Kidney epithelial cell (primary cell): ENCODE data around the gene COBL. TPM values are rescaled to one million over a fixed set of nuclear protein-coding genes. Genes with fewer than 3 reads are reported as not detected.

Experiments used
- DNase-seq: peaks from one replicate; pipeline ENCODE4 v3.0.0-alpha.2; 2010; ENCODE audit warnings: low read depth
- H3K27me3 ChIP-seq: 2 replicates; pipeline ENCODE4 v1.6.0; 2011; ENCODE audit warnings: low read length; ENCODE audit not compliant: control insufficient read depth, insufficient read depth
- H3K36me3 ChIP-seq: 2 replicates; pipeline ENCODE4 v1.5.1; 2011; ENCODE audit warnings: low read length; ENCODE audit not compliant: control insufficient read depth, insufficient read depth
- H3K4me3 ChIP-seq: 2 replicates; pipeline ENCODE4 v1.5.1; 2011; ENCODE audit warnings: low read depth, mild to moderate bottlenecking, control low read depth, low read length
- CTCF ChIP-seq: IDR thresholded peaks from 2 replicates; pipeline ENCODE4 v1.5.1; 2011; ENCODE audit warnings: mild to moderate bottlenecking, moderate library complexity, low read length, control low read depth, inconsistent platforms; ENCODE audit not compliant: insufficient read depth, poor library complexity, severe bottlenecking
- total RNA-seq: library from RNA; depleted of rRNA; stranded (reverse); fragments of >200 nt; gene quantifications from 2 replicates; pipeline ENCODE4 v1.2.3, GENCODE V29; 2015

The COBL gene
- total RNA-seq, 1 donor from 2014 or later = 7.1 TPM

- peak; percentile 82 for TF ChIP-seq CTCF
- no peaks in the 10 kb centered on the region for H3K36me3 ChIP-seq
- DNase-seq = peak; percentile 59
- peaks cover 5% of the 10 kb centered on the region for H3K27me3 ChIP-seq
- H3K4me3 ChIP-seq = no peak overlapping the region
Measured at GRCh38 chr7:51162724-51163329, 153.8 kb downstream of the COBL start.

GRCh38 chr7:51161937-51162336, 154.7 kb downstream of the COBL start:
- no peak for DNase-seq
- TF ChIP-seq CTCF = no peak

GRCh38 chr7:51160990-51161615, 155.5 kb downstream of the COBL start:
- no peak overlapping the region for H3K4me3 ChIP-seq
- H3K27me3 ChIP-seq = peaks cover 5% of the 10 kb centered on the region
- H3K36me3 ChIP-seq = no peaks in the 10 kb centered on the region
- peak; percentile 34 for DNase-seq
- peak; percentile 97 for TF ChIP-seq CTCF

More at GRCh38 chr7:51161937-51162336, 154.7 kb downstream of the COBL start:
- peaks cover 5% of the 10 kb centered on the region for H3K27me3 ChIP-seq
- H3K4me3 ChIP-seq = no peak overlapping the region
- H3K36me3 ChIP-seq = no peaks in the 10 kb centered on the region

- no peak for DNase-seq
- TF ChIP-seq CTCF = no peak
- Histone ChIP-seq H3K27me3 (peaks cover 5% of the 10 kb centered on the region), H3K36me3 (no peaks in the 10 kb centered on the region), H3K4me3 (no peak overlapping the region)
Measured at GRCh38 chr7:51160411-51160810, 156.2 kb downstream of the COBL start.

- TF ChIP-seq CTCF = no peak
- Histone ChIP-seq H3K36me3 (no peaks in the 10 kb centered on the region), H3K27me3 (peaks cover 5% of the 10 kb centered on the region), H3K4me3 (no peak overlapping the region)
- DNase-seq = no peak
Measured at GRCh38 chr7:51158742-51159445, 157.7 kb downstream of the COBL start.
